ENCODE measurements around the gene CEP112.
"Not testable (repeated sequence)": the region's sequence is repeated elsewhere in the genome, so short reads cannot be mapped to it uniquely, and the experiment has no call there.

The CEP112 gene

DNA sequence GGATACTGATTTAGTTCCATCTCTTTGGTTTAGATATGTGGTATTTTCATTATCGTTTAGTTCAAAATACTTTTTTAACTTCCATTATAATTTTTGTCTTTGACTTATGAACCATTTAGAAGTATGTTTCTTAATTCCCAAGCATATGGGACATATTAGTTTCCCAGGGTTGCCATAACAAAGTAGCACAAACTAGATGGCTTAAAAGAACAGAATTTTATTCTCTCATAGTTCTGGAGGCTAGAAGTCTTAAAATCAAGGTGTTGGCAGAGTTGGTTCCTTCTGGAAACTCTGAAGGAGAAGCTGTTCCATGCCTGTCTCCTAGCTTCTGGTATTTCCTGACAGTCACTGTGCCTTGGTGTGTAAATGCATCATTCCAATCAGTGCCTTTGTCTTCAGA lies 339.0 kb downstream of the CEP112 start:
- TF ChIP-seq, protein P1, sequence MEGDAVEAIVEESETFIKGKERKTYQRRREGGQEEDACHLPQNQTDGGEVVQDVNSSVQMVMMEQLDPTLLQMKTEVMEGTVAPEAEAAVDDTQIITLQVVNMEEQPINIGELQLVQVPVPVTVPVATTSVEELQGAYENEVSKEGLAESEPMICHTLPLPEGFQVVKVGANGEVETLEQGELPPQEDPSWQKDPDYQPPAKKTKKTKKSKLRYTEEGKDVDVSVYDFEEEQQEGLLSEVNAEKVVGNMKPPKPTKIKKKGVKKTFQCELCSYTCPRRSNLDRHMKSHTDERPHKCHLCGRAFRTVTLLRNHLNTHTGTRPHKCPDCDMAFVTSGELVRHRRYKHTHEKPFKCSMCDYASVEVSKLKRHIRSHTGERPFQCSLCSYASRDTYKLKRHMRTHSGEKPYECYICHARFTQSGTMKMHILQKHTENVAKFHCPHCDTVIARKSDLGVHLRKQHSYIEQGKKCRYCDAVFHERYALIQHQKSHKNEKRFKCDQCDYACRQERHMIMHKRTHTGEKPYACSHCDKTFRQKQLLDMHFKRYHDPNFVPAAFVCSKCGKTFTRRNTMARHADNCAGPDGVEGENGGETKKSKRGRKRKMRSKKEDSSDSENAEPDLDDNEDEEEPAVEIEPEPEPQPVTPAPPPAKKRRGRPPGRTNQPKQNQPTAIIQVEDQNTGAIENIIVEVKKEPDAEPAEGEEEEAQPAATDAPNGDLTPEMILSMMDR (IDR thresholded peaks at IDR 0.05; ENCODE audit: unreplicated experiment in 3 of 3): no peak
- peaks cover 16% of the 10 kb centered on the region for H3K36me3 Mint-ChIP-seq (ENCODE audit: low read depth)
- H3K27ac Mint-ChIP-seq: no peak overlapping the region
- no peak overlapping the region for H3K4me3 Mint-ChIP-seq
- no peaks in the 10 kb centered on the region for H3K27me3 Mint-ChIP-seq (ENCODE audit: low read depth)
- H3K4me1 Mint-ChIP-seq: no peaks in the 10 kb centered on the region
- no peaks in the 10 kb centered on the region for H3K9me3 Mint-ChIP-seq

DNA sequence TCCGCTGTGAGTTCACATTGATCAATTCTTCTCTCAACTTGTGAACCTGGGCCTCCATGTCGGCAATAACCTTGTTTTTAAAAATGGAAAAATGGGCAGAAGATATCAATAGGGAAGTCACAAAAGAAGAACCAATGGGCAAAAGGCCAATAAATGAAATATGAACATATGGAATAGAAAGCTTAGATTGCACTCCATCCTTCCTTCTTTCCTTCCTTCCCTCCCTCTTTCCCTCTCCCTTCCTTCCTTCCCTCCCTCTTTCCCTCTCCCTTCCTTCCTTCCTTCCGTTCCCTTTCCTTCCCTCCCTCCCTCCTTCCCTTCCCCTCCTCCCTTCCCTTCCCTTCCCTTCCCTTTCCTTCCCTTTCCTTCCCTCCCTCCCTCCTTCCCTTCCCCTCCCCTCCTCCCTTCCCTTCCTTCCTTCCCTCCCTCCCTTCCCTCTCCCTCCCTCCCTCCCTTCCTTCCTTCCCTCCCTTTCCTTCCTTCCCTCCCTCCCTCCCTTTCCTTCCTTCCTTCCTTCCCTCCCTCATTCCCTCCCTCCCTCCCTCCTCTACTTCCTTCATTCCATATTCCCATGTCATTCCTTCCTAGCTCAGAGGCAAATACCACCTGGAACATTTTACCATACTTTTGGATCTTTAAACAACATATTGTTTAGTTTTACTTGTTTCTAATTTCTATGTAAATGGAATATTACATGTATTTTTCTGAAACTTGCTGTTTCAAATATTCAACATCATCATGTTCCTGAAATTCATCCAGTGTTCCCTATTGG lies 339.8 kb downstream of the CEP112 start:
- H3K9me3 Mint-ChIP-seq: no peaks in the 10 kb centered on the region
- peaks cover 24% of the 10 kb centered on the region for H3K36me3 Mint-ChIP-seq (ENCODE audit: low read depth)
- TF ChIP-seq, protein P1 (IDR thresholded peaks at IDR 0.05; ENCODE audit: unreplicated experiment in 3 of 3): no peak
- no peaks in the 10 kb centered on the region for H3K27me3 Mint-ChIP-seq (ENCODE audit: low read depth)
- no peak overlapping the region for H3K27ac Mint-ChIP-seq
- H3K4me3 Mint-ChIP-seq: no peak overlapping the region
- H3K4me1 Mint-ChIP-seq: no peaks in the 10 kb centered on the region

DNA sequence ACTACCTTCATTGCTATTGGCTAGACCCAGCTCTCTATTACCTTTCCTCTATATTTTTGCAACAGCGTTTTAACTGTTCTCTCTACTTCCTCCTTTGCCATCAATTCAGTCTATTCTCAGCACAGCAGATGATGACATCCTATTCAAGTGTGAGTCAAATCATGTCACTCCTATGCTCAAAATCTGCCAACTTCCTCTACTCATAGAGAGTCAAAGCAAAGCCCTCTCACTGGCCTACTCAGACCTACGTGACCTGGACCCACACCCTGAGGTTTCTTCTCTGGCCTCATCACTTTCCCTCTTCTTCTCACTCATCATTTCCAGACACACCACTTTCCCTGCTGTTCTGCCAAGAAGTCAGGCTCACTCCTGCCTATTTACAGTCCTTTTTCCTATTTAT lies 341.4 kb downstream of the CEP112 start:
- no peaks in the 10 kb centered on the region for H3K4me1 Mint-ChIP-seq
- H3K27me3 Mint-ChIP-seq (ENCODE audit: low read depth): no peaks in the 10 kb centered on the region
- no peaks in the 10 kb centered on the region for H3K9me3 Mint-ChIP-seq
- H3K27ac Mint-ChIP-seq: no peak overlapping the region
- TF ChIP-seq, protein P1 (IDR thresholded peaks at IDR 0.05; ENCODE audit: unreplicated experiment in 3 of 3): no peak
- no peak overlapping the region for H3K4me3 Mint-ChIP-seq
- H3K36me3 Mint-ChIP-seq (ENCODE audit: low read depth): peaks cover 30% of the 10 kb centered on the region

DNA sequence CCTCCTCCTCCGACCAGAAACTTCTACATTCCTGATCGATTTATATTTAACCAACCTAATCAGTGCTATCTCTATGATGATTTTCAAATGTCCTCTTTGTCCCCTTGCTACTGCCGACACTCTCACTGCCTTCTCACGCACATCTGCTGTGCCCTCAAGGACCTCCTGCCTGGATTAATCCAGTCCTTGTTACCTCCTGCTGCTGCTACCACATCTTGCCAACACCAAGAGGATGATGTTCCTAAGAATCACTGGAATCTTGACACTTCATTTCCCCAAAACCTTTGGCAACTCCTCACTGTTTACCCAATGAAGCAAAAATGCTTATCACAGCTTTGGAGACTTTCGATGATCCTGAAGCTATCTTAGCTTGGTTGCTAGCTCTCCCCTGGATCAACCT lies 343.2 kb downstream of the CEP112 start:
- no peak overlapping the region for H3K4me3 Mint-ChIP-seq
- TF ChIP-seq, protein P1 (IDR thresholded peaks at IDR 0.05; ENCODE audit: unreplicated experiment in 3 of 3): no peak
- H3K27me3 Mint-ChIP-seq (ENCODE audit: low read depth): no peaks in the 10 kb centered on the region
- no peak overlapping the region for H3K27ac Mint-ChIP-seq
- H3K9me3 Mint-ChIP-seq: no peaks in the 10 kb centered on the region
- no peaks in the 10 kb centered on the region for H3K4me1 Mint-ChIP-seq
- H3K36me3 Mint-ChIP-seq (ENCODE audit: low read depth): peaks cover 38% of the 10 kb centered on the region

DNA sequence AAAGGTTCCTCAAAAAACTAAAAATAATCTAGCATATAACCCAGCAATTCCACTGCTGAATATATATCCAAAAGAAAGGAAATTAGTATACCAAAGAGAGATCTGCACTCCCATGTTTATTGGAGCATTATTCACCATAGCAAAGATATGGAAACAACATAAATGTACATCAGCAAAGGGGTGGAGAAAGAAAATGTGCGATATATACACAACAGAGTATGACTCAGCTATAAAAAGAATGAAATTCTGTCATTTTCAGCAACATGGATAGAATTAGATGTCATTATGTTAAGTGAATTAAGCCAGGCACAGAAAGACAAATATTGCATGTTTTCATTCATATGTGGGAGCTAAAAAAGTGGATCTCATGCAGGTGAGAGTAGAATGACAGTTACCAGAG lies 350.8 kb downstream of the CEP112 start:
- Mint-ChIP-seq H3K36me3 (ENCODE audit: low read depth) (peaks cover 39% of the 10 kb centered on the region), H3K27me3 (ENCODE audit: low read depth) (no peaks in the 10 kb centered on the region), H3K27ac (peak overlapping the region in 2 of 3 experiments; percentile 4 to 33), H3K4me1 (no peaks in the 10 kb centered on the region), H3K9me3 (peaks cover 27% of the 10 kb centered on the region), H3K4me3 (no peak overlapping the region)
- TF ChIP-seq, protein P1 (IDR thresholded peaks at IDR 0.05; ENCODE audit: unreplicated experiment in 3 of 3): no peak

DNA sequence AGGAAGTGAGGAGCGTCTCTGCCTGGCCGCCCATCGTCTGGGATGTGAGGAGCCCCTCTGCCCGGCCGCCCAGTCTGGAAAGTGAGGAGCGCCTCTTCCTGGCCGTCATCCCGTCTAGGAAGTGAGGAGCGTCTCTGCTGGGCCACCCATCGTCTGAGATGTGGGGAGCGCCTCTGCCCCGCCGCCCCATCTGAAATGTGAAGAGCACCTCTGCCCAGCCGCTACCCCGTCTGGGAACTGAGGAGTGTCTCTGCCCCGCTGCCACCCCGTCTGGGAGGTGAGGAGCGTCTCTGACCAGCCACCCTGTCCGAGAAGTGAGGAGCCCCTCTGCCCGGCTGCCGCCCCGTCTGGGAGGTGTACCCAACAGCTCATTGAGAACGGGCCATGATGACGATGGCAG lies 354.7 kb downstream of the CEP112 start:
- peaks cover 64% of the 10 kb centered on the region for H3K9me3 Mint-ChIP-seq
- H3K27ac Mint-ChIP-seq; H3K27me3 Mint-ChIP-seq (ENCODE audit: low read depth); H3K4me3 Mint-ChIP-seq; H3K4me1 Mint-ChIP-seq: not testable (repeated sequence)
- H3K36me3 Mint-ChIP-seq (ENCODE audit: low read depth): peaks cover 61% of the 10 kb centered on the region
